B cell (primary cell): ENCODE results near the gene AGAP1. TPM values are rescaled to one million over a fixed set of nuclear protein-coding genes. Genes with fewer than 3 reads are reported as not detected.

Source experiments
- ATAC-seq: fragments of 200-7000 bp; cut with Tn5 transposase; one replicate; pipeline ENCODE4 v1.10.0; 2021; ENCODE audit warnings: low read depth, mild to moderate bottlenecking, moderate number of reproducible peaks, moderate library complexity
- CTCF ChIA-PET: fragments of 350-600 bp; sonication (Branson Sonifier 250); formaldehyde crosslinking; loops from one replicate; lab custom pipeline; 2021; ENCODE audit warnings: antibody characterized with exemption, inconsistent platforms; lab: Charles Lee
- POLR2A ChIA-PET: fragments of 350-600 bp; sonication (Branson Sonifier 250); formaldehyde crosslinking; loops from one replicate; lab custom pipeline; 2021; ENCODE audit warnings: antibody characterized with exemption; lab: Charles Lee
- DNase-seq: peaks from one replicate; pipeline ENCODE4 v3.0.0; 2013
- H2AFZ ChIP-seq: 2 replicates; pipeline ENCODE4 v1.6.1; 2012; ENCODE audit warnings: mild to moderate bottlenecking, low read depth, low read length; ENCODE audit not compliant: insufficient read depth, poor library complexity, severe bottlenecking
- H3K27ac ChIP-seq, 2 donors: 1 replicate in 1 of 2; 2 replicates in 1 of 2; pipeline ENCODE4 v1.5.1; 2012 to 2013; ENCODE audit warnings: low read length in 2 of 2, mild to moderate bottlenecking in 2 of 2, moderate library complexity in 1 of 2
- H3K27me3 ChIP-seq, 4 experiments: fragments of 200-600 bp in 1 of 4; sonication (generic) in 1 of 4; replicated peaks in 1 of 4; 1 replicate in 2 of 4; 2 replicates in 2 of 4; pipeline versions ENCODE4 v1.6.1 to v1.7.0; 2013 to 2016; ENCODE audit warnings: low read length in 3 of 4, mild to moderate bottlenecking in 2 of 4, mixed read lengths in 1 of 4, moderate library complexity in 1 of 4; ENCODE audit not compliant: insufficient read depth in 4 of 4, control insufficient read depth in 3 of 4; ENCODE audit errors: control extremely low read depth in 1 of 4
- H3K36me3 ChIP-seq, 2 experiments: replicated peaks in 1 of 2; 1 replicate in 1 of 2; 2 replicates in 1 of 2; pipeline versions ENCODE4 v1.6.1 to v1.7.1; 2013; ENCODE audit warnings: low read length in 1 of 2; ENCODE audit not compliant: insufficient read depth in 2 of 2, control insufficient read depth in 1 of 2; ENCODE audit errors: control extremely low read depth in 1 of 2, extremely low read depth in 1 of 2
- H3K4me1 ChIP-seq, 2 donors: fragments of 200-600 bp in 1 of 2; sonication (generic) in 1 of 2; 1 replicate in 1 of 2; 2 replicates in 1 of 2; pipeline versions ENCODE4 v1.5.1 to v1.6.1; 2013 to 2017; ENCODE audit warnings: low read length in 2 of 2; ENCODE audit not compliant: control insufficient read depth in 2 of 2, insufficient read depth in 2 of 2
- H3K4me2 ChIP-seq: replicated peaks from 2 replicates; pipeline ENCODE3; 2012; ENCODE audit warnings: mild to moderate bottlenecking, low read depth, low read length; ENCODE audit not compliant: poor library complexity, severe bottlenecking
- H3K4me3 ChIP-seq, 5 experiments: fragments of 200-600 bp in 1 of 5; sonication (generic) in 1 of 5; 1 replicate in 3 of 5; 2 replicates in 2 of 5; pipeline versions ENCODE4 v1.5.1 to v1.7.0; 2011 to 2016; ENCODE audit warnings: low read length in 4 of 5, mild to moderate bottlenecking in 4 of 5, low read depth in 2 of 5, control low read depth in 1 of 5, moderate library complexity in 1 of 5; ENCODE audit not compliant: insufficient read depth in 1 of 5; ENCODE audit errors: control extremely low read depth in 1 of 5, extremely low read depth in 1 of 5
- H3K79me2 ChIP-seq: fragments of 200-600 bp; sonication (generic); one replicate; pipeline ENCODE4 v1.6.0; 2016; ENCODE audit warnings: low read length; ENCODE audit not compliant: control insufficient read depth, insufficient read depth
- H3K9ac ChIP-seq: fragments of 200-600 bp; sonication (generic); 2 replicates; pipeline ENCODE4 v1.6.1; 2017; ENCODE audit warnings: mild to moderate bottlenecking, low read length, moderate library complexity
- H3K9me3 ChIP-seq, 3 donors: one replicate each; pipeline versions ENCODE4 v1.6.1 to v1.7.1; 2013; ENCODE audit warnings: low read length in 2 of 3; ENCODE audit not compliant: control insufficient read depth in 2 of 3, insufficient read depth in 1 of 3; ENCODE audit errors: control extremely low read depth in 1 of 3
- H4K20me1 ChIP-seq: 2 replicates; pipeline ENCODE4 v1.6.0; 2012; ENCODE audit warnings: mild to moderate bottlenecking, low read length; ENCODE audit not compliant: insufficient read depth, control insufficient read depth, poor library complexity, severe bottlenecking
- H3K27ac Mint-ChIP-seq: one replicate; pipeline ENCODE4 v1.8.0; 2021; ENCODE audit warnings: mixed read lengths
- H3K27me3 Mint-ChIP-seq: one replicate; pipeline ENCODE4 v1.8.0; 2021; ENCODE audit warnings: mixed read lengths
- H3K4me1 Mint-ChIP-seq: one replicate; pipeline ENCODE4 v1.8.0; 2021; ENCODE audit warnings: mixed read lengths
- H3K4me3 Mint-ChIP-seq: one replicate; pipeline ENCODE4 v1.8.0; 2021; ENCODE audit warnings: mixed read lengths
- H3K9me3 Mint-ChIP-seq: one replicate; pipeline ENCODE4 v1.8.0; 2022; ENCODE audit warnings: mixed read lengths; ENCODE audit not compliant: insufficient read depth
- CTCF ChIP-seq: fragments of 200-600 bp; IDR thresholded peaks from one replicate; pipeline ENCODE4 v1.8.0; 2022; ENCODE audit warnings: antibody characterized with exemption, mild to moderate bottlenecking
- EZH2 ChIP-seq: IDR thresholded peaks from 2 replicates; pipeline ENCODE4 v1.6.1; 2012; ENCODE audit warnings: borderline replicate concordance, low read depth, mild to moderate bottlenecking, moderate library complexity, low read length; ENCODE audit not compliant: insufficient read depth, poor library complexity, severe bottlenecking
- WGBS: methylation state at CpG from one replicate; pipeline ENCODE4 v1.1.5; 2013; ENCODE audit warnings: missing lambda C conversion rate; ENCODE audit not compliant: insufficient coverage; 5-methylcytosine and 5-hydroxymethylcytosine counted together
- intact Hi-C: fragments of 100-400 bp; cut with micrococcal nuclease; formaldehyde crosslinking; loops from one replicate; pipeline ENCODE4 v1.10.0; 2022
- polyA plus RNA-seq: library from polyadenylated mRNA; depleted of rRNA; stranded (reverse); fragments of >200 nt; gene quantifications from 2 replicates; pipeline ENCODE4 v1.2.3, GENCODE V29; 2012
- total RNA-seq, 2 donors: library from RNA; stranded (reverse); fragments of 120-200 nt in 1 of 2; gene quantifications; 1 replicate in 1 of 2; 2 replicates in 1 of 2; pipeline versions ENCODE4 v1.2.3 to v1.2.4, GENCODE V29; 2013 to 2022

Gene AGAP1
- total and polyA plus RNA-seq, 2 donors (not counting 1 experiment from before 2014, with no cell fraction given) = 0.01 TPM; not detected in 1

GRCh38 chr2:235693279-235693678 lies 199.4 kb downstream of the AGAP1 start:
- H3K4me1 ChIP-seq = no peaks in the 10 kb centered on the region
- H3K9me3 ChIP-seq = peaks cover 0 to 2% (median 0%) of the 10 kb centered on the region in 3 donors
- Mint-ChIP-seq H3K4me1 (no peaks in the 10 kb centered on the region), H3K27ac (no peak overlapping the region), H3K27me3 (peaks cover 9% of the 10 kb centered on the region), H3K4me3 (no peak overlapping the region), H3K9me3 (no peaks in the 10 kb centered on the region)
- ChIA-PET CTCF (no interaction called here), POLR2A (no interaction called here)
- ATAC-seq (no peak), DNase-seq (no peak)
- WGBS = 93% methylated on average over 8 of the region's 10 CpGs
- no peak for TF ChIP-seq EZH2
- no peak for TF ChIP-seq CTCF
- no peak overlapping the region for H3K4me3 ChIP-seq
- no peak overlapping the region for H3K27ac ChIP-seq
- H2AFZ ChIP-seq = no peak overlapping the region
- H3K36me3 ChIP-seq = no peaks in the 10 kb centered on the region
- H3K27me3 ChIP-seq = no peaks in the 10 kb centered on the region
- no peaks in the 10 kb centered on the region for H3K79me2 ChIP-seq
- intact Hi-C loops = no loop called here
- no peak overlapping the region for H3K9ac ChIP-seq
- no peak overlapping the region for H3K4me2 ChIP-seq
- H4K20me1 ChIP-seq = no peaks in the 10 kb centered on the region

- H4K20me1 ChIP-seq = no peaks in the 10 kb centered on the region
- no peaks in the 10 kb centered on the region for H3K27me3 ChIP-seq
- DNase-seq (no peak), ATAC-seq (no peak)
- H3K27ac ChIP-seq = no peak overlapping the region
- no peak overlapping the region for H2AFZ ChIP-seq
- H3K9ac ChIP-seq = no peak overlapping the region
- Mint-ChIP-seq H3K9me3 (no peaks in the 10 kb centered on the region), H3K4me1 (no peaks in the 10 kb centered on the region), H3K27ac (no peak overlapping the region), H3K27me3 (peaks cover under 1% of the 10 kb centered on the region), H3K4me3 (no peak overlapping the region)
- ChIA-PET POLR2A (no interaction called here), CTCF (no interaction called here)
- no peak for TF ChIP-seq EZH2
- no peak for TF ChIP-seq CTCF
- H3K79me2 ChIP-seq = no peaks in the 10 kb centered on the region
- intact Hi-C loops = no loop called here
- H3K4me2 ChIP-seq = no peak overlapping the region
- H3K9me3 ChIP-seq = peaks cover 0 to 2% (median 0%) of the 10 kb centered on the region in 3 donors
- no peaks in the 10 kb centered on the region for H3K4me1 ChIP-seq
- WGBS = 89% methylated on average over 8 of the region's 17 CpGs
- no peaks in the 10 kb centered on the region for H3K36me3 ChIP-seq
- H3K4me3 ChIP-seq = no peak overlapping the region
Measured at GRCh38 chr2:235694721-235695601, 201.1 kb downstream of the AGAP1 start.
